Endothelial cell of umbilical vein (primary cell): ENCODE measurements around the gene APMAP.

Experiments
- EZH2 ChIP-seq: IDR thresholded peaks from 2 replicates; pipeline ENCODE4 v1.6.1; 2012; ENCODE audit warnings: borderline replicate concordance, low read depth, mild to moderate bottlenecking, moderate library complexity, low read length, inconsistent platforms; ENCODE audit not compliant: severe bottlenecking
- FOS ChIP-seq: IDR thresholded peaks from 2 replicates; pipeline ENCODE4 v1.6.1; 2011; ENCODE audit warnings: mild to moderate bottlenecking, low read length, moderate library complexity, borderline replicate concordance; ENCODE audit not compliant: insufficient read depth
- GATA2 ChIP-seq: IDR thresholded peaks from 2 replicates; pipeline ENCODE4 v1.7.0; 2011; ENCODE audit warnings: low read depth, mild to moderate bottlenecking, moderate library complexity, mixed read lengths, low read length; ENCODE audit not compliant: insufficient read length, insufficient read depth
- JUN ChIP-seq: IDR thresholded peaks from 2 replicates; pipeline ENCODE4 v1.6.1; 2011; ENCODE audit warnings: borderline replicate concordance, low read depth; ENCODE audit not compliant: insufficient read length, insufficient read depth
- MYC ChIP-seq: IDR thresholded peaks from one replicate; pipeline ENCODE4 v1.6.1; 2011; ENCODE audit warnings: mild to moderate bottlenecking, low read depth, low read length
- POLR2A ChIP-seq: IDR thresholded peaks from 2 replicates; pipeline ENCODE4 v1.6.1; 2012; ENCODE audit warnings: low read depth, mild to moderate bottlenecking, control low read depth, low read length
- POLR2AphosphoS5 ChIP-seq: IDR thresholded peaks from 2 replicates; pipeline ENCODE4 v1.6.1; 2012; ENCODE audit warnings: low read depth, mild to moderate bottlenecking, control low read depth, low read length, moderate library complexity; ENCODE audit not compliant: insufficient read depth
- TF ChIP-seq, protein P1 (sequence below), 2 donors: IDR thresholded peaks; 1 replicate in 1 of 2; 2 replicates in 1 of 2; pipeline ENCODE4 v1.5.1; 2011; ENCODE audit warnings: low read length in 2 of 2, mild to moderate bottlenecking in 2 of 2, moderate library complexity in 2 of 2, control low read depth in 1 of 2, inconsistent platforms in 1 of 2, low read depth in 1 of 2; ENCODE audit not compliant: insufficient read depth in 1 of 2; ENCODE audit errors: extremely low read depth in 1 of 2
- TF ChIP-seq, protein P2 (sequence below): IDR thresholded peaks from 2 replicates; pipeline ENCODE4 v1.6.1; 2011; ENCODE audit not compliant: insufficient read depth, insufficient read length

DNA sequence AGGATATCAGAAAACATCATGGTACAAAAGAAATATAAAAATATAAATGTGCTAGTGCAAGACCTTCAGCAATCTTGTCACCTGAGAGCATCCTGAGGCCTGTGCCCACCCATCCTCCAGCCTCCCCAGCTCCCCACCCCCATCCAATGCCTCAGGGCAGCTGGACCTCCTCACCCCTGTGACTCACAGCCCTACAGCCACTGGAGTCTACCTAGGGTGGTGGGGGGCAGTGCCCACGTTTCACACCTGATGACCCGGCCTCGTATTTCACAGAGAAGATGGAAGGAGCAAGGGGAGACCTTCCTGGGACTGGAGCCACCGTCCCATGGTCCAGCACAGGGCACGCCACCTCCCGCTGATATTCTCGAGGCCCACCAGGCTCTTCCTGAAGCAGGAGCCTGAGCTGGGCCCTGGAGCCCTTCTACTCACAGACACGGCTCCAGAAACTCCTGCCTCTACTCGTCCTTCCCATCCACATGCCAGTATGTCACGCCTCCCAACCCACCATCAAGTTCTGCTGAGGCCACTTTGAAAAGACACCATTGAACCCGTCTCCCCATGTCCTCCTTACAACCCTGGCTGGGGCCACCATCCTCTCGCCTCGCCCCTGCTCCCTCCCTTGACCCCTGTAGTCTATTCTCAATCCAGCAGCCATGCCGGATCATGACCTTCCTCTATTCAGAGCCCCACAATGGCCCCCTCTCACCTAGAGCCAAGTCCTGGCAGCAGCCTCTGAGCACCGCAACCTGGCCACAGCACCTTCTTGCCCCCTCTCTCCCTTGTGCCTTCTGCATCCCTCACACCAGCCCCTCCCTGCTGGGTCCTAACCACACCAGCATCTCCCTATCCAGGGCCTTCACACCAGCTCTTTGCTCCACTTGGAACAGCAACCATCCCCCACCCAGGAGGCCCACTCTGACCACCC is 13.3 kb downstream of the APMAP start:
- TF ChIP-seq, protein P1, sequence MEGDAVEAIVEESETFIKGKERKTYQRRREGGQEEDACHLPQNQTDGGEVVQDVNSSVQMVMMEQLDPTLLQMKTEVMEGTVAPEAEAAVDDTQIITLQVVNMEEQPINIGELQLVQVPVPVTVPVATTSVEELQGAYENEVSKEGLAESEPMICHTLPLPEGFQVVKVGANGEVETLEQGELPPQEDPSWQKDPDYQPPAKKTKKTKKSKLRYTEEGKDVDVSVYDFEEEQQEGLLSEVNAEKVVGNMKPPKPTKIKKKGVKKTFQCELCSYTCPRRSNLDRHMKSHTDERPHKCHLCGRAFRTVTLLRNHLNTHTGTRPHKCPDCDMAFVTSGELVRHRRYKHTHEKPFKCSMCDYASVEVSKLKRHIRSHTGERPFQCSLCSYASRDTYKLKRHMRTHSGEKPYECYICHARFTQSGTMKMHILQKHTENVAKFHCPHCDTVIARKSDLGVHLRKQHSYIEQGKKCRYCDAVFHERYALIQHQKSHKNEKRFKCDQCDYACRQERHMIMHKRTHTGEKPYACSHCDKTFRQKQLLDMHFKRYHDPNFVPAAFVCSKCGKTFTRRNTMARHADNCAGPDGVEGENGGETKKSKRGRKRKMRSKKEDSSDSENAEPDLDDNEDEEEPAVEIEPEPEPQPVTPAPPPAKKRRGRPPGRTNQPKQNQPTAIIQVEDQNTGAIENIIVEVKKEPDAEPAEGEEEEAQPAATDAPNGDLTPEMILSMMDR (IDR thresholded peaks at IDR 0.05; ENCODE audit: extremely low read depth in 1 of 2, insufficient read depth in 1 of 2, low read depth in 1 of 2, low read length in 2 of 2) = no peak
- TF ChIP-seq POLR2AphosphoS5 (no peak), FOS (no peak), POLR2A (no peak), EZH2 (no peak), MYC (no peak), JUN (no peak), GATA2 (no peak)
- TF ChIP-seq, protein P2, sequence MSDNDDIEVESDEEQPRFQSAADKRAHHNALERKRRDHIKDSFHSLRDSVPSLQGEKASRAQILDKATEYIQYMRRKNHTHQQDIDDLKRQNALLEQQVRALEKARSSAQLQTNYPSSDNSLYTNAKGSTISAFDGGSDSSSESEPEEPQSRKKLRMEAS = no peak
